ENCODE measurements around the gene EPHA3.

DNA sequence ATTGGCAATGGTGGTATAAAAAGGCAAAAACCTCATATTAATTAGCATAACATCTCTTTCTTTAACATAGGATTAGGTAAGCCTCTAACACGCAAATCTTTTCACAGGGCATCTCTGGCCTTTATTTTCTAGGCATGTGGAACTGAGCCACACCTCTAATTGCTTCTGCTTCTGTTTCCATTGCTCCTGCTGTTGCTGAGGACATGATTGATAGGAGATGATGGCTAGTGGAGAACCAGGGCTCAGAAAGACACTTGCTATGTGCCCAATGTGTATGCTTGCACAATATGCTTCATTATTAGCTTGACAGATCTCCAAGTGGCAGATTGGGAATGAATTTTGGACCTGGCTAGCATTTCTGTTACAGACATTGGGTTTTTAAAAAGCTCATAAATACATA is 114.5 kb downstream of the EPHA3 start:
- TF ChIP-seq POLR2A (IDR thresholded peaks at IDR 0.05; ENCODE audit: low read depth, low read length) (no peak), POLR2AphosphoS5 (IDR thresholded peaks at IDR 0.05; ENCODE audit: low read depth, low read length) (no peak), TAF1 (IDR thresholded peaks at IDR 0.05; ENCODE audit: low read depth, low read length) (no peak)
